Upper lobe of left lung (tissue), 6 donors: ENCODE data around the gene PUDP. TPM values are rescaled to one million over a fixed set of nuclear protein-coding genes. Genes with fewer than 3 reads are reported as not detected.
"Not testable (repeated sequence)": the region's sequence is repeated elsewhere in the genome, so short reads cannot be mapped to it uniquely, and the experiment has no call there.

Source experiments
- ATAC-seq, 2 donors: fragments of 200-7000 bp; cut with Tn5 transposase; one replicate each; pipeline ENCODE4 v1.9.1; 2022; ENCODE audit warnings: mild to moderate bottlenecking in 2 of 2, moderate library complexity in 2 of 2; ENCODE audit not compliant: low FRiP score in 2 of 2
- DNase-seq, 2 donors: peaks; one replicate each; pipeline ENCODE4 v3.0.0-alpha.2; 2019 to 2020
- H3K27ac ChIP-seq, 4 donors: fragments of 200-600 bp; sonication (generic); one replicate each; pipeline ENCODE4 v1.5.1; 2016 to 2019
- H3K27me3 ChIP-seq, 4 donors: fragments of 200-600 bp; sonication (generic); one replicate each; pipeline ENCODE4 v1.5.1; 2017 to 2019
- H3K36me3 ChIP-seq, 4 donors: fragments of 200-600 bp; sonication (generic); one replicate each; pipeline ENCODE4 v1.5.1; 2016 to 2019
- H3K4me1 ChIP-seq, 4 donors: fragments of 200-600 bp; sonication (generic); one replicate each; pipeline ENCODE4 v1.5.1; 2018 to 2019
- H3K4me3 ChIP-seq, 4 donors: fragments of 200-600 bp; sonication (generic); one replicate each; pipeline ENCODE4 v1.5.1; 2017 to 2019; ENCODE audit warnings: mild to moderate bottlenecking in 2 of 4, moderate library complexity in 1 of 4
- H3K9me3 ChIP-seq, 4 donors: fragments of 200-600 bp; sonication (generic); one replicate each; pipeline ENCODE4 v1.5.1; 2018 to 2019
- CTCF ChIP-seq, 6 experiments: fragments of 450-650 bp in 4 of 6; fragments of 200-600 bp in 2 of 6; sonication (generic) in 2 of 6; IDR thresholded peaks; one replicate each; pipeline ENCODE4 v1.5.1; 2016 to 2019; ENCODE audit warnings: antibody characterized with exemption in 6 of 6
- EP300 ChIP-seq, 4 donors: sonication (generic); formaldehyde crosslinking; IDR thresholded peaks; one replicate each; pipeline ENCODE4 v1.5.1; 2017; ENCODE audit warnings: antibody characterized with exemption in 4 of 4, control low read depth in 2 of 4
- POLR2A ChIP-seq, 4 donors: fragments of 450-650 bp; IDR thresholded peaks; one replicate each; pipeline ENCODE4 v1.5.1; 2016 to 2017; ENCODE audit warnings: antibody characterized with exemption in 4 of 4, mild to moderate bottlenecking in 2 of 4
- POLR2AphosphoS5 ChIP-seq, 2 donors: sonication (generic); formaldehyde crosslinking; IDR thresholded peaks; one replicate each; pipeline ENCODE4 v1.5.1; 2017; ENCODE audit warnings: antibody characterized with exemption in 2 of 2
- WGBS, 2 donors: methylation state at CpG; one replicate each; pipeline ENCODE4 v1.1.5; 2017 to 2018; 5-methylcytosine and 5-hydroxymethylcytosine counted together
- total RNA-seq, 6 donors: library from RNA; depleted of rRNA in 4 of 6; stranded (reverse); fragments of >200 nt in 4 of 6; gene quantifications; one replicate each; pipeline versions ENCODE4 v1.1.0 to v1.2.1, GENCODE V29; 2016 to 2021
- donor health status: DM: no; HTN: no; CAD: no; lungs with moderate emphysema.
- donor health status: DM: no; HTN: yes; CAD: no; lungs with severe emphysema.

Gene PUDP
- total RNA-seq, 6 donors from 2014 or later: 15.0 to 48.2 (median 25.8) TPM

- DNase-seq (no peak), ATAC-seq (no peak)
- H3K36me3 ChIP-seq: no peaks in the 10 kb centered on the region
- H3K27ac ChIP-seq: no peak overlapping the region
- H3K4me1 ChIP-seq: no peaks in the 10 kb centered on the region
- 79 to 98% methylated on average over 2 of the region's 2 CpGs for WGBS, 2 donors
- TF ChIP-seq EP300 (IDR thresholded peaks at IDR 0.05) (no peak), POLR2AphosphoS5 (IDR thresholded peaks at IDR 0.05) (no peak), POLR2A (IDR thresholded peaks at IDR 0.05) (no peak), CTCF (IDR thresholded peaks at IDR 0.05) (no peak)
- no peaks in the 10 kb centered on the region for H3K9me3 ChIP-seq
- no peaks in the 10 kb centered on the region for H3K27me3 ChIP-seq
- no peak overlapping the region for H3K4me3 ChIP-seq
These were observed 42.2 kb upstream of the PUDP start for GRCh38 chrX:7190157-7190556.

GRCh38 chrX:7188672-7189071, 40.7 kb upstream of the PUDP start:
- Histone ChIP-seq H3K4me3 (no peak overlapping the region), H3K9me3 (no peaks in the 10 kb centered on the region), H3K36me3 (no peaks in the 10 kb centered on the region), H3K27me3 (no peaks in the 10 kb centered on the region), H3K4me1 (no peaks in the 10 kb centered on the region), H3K27ac (no peak overlapping the region)
- ATAC-seq: no peak
- WGBS, 2 donors: 94 to 97% methylated on average over 2 of the region's 2 CpGs
- TF ChIP-seq CTCF (IDR thresholded peaks at IDR 0.05): no peak
- no peak for TF ChIP-seq EP300 (IDR thresholded peaks at IDR 0.05)
- TF ChIP-seq POLR2A (IDR thresholded peaks at IDR 0.05): no peak
- TF ChIP-seq POLR2AphosphoS5 (IDR thresholded peaks at IDR 0.05): no peak
- no peak for DNase-seq

GRCh38 chrX:7184816-7185215, 36.9 kb upstream of the PUDP start:
- Histone ChIP-seq H3K9me3 (no peaks in the 10 kb centered on the region), H3K27ac (no peak overlapping the region), H3K4me1 (no peaks in the 10 kb centered on the region), H3K4me3 (no peak overlapping the region), H3K27me3 (no peaks in the 10 kb centered on the region), H3K36me3 (no peaks in the 10 kb centered on the region)
- TF ChIP-seq POLR2AphosphoS5 (IDR thresholded peaks at IDR 0.05) (no peak), EP300 (IDR thresholded peaks at IDR 0.05) (no peak), CTCF (IDR thresholded peaks at IDR 0.05) (no peak), POLR2A (IDR thresholded peaks at IDR 0.05) (no peak)
- no peak for ATAC-seq
- WGBS, 2 donors: 94 to 95% methylated on average over 2 to 3 of the region's 3 CpGs
- no peak for DNase-seq

- DNase-seq: no peak
- H3K4me3 ChIP-seq: no peak overlapping the region
- no peaks in the 10 kb centered on the region for H3K4me1 ChIP-seq
- ATAC-seq: no peak
- no peaks in the 10 kb centered on the region for H3K27me3 ChIP-seq
- 86 to 95% methylated on average over 2 of the region's 2 CpGs for WGBS, 2 donors
- no peaks in the 10 kb centered on the region for H3K36me3 ChIP-seq
- H3K9me3 ChIP-seq: no peaks in the 10 kb centered on the region
- no peak overlapping the region for H3K27ac ChIP-seq
- TF ChIP-seq POLR2A (IDR thresholded peaks at IDR 0.05): no peak
- no peak for TF ChIP-seq CTCF (IDR thresholded peaks at IDR 0.05)
- TF ChIP-seq EP300 (IDR thresholded peaks at IDR 0.05): no peak
- no peak for TF ChIP-seq POLR2AphosphoS5 (IDR thresholded peaks at IDR 0.05)
These were observed 31.5 kb upstream of the PUDP start for GRCh38 chrX:7179446-7179845.

- not testable (repeated sequence) for DNase-seq, H3K27me3 ChIP-seq, H3K9me3 ChIP-seq, ATAC-seq, H3K27ac ChIP-seq, H3K36me3 ChIP-seq, H3K4me3 ChIP-seq, H3K4me1 ChIP-seq
- WGBS, 2 donors: 85 to 91% methylated on average over 2 of the region's 2 CpGs
These were observed 30.9 kb upstream of the PUDP start for GRCh38 chrX:7178859-7179258.
